IMR-90 (cell line): ENCODE data around the gene SPTSSA. TPM values are rescaled to one million over a fixed set of nuclear protein-coding genes. Genes with fewer than 3 reads are reported as not detected.

ENCODE experiments used
- ATAC-seq: fragments of 200-7000 bp; cut with Tn5 transposase; 2 replicates; pipeline ENCODE4 v1.9.1; 2020; ENCODE audit warnings: low read depth, mild to moderate bottlenecking, moderate library complexity
- BruUV-seq: library from RNA; stranded (reverse); fragments of 400-500 nt; replicated peaks from 2 replicates; lab custom pipeline; 2021; lab: Mats Ljungman, UMichigan
- CTCF ChIA-PET: fragments of 300-600 bp; formaldehyde crosslinking; extraction: SDS; loops from one replicate; lab custom pipeline; 2021; ENCODE audit warnings: antibody characterized with exemption; lab: Yijun Ruan, JAX
- POLR2A ChIA-PET: fragments of 300-600 bp; sonication (Branson Sonifier 250); formaldehyde crosslinking; loops from one replicate; lab custom pipeline; 2022; ENCODE audit warnings: antibody characterized with exemption; ENCODE audit not compliant: unreplicated experiment; lab: Charles Lee
- DNase-seq: peaks from one replicate; pipeline ENCODE4 v3.0.0; 2013
- H2AFZ ChIP-seq: replicated peaks from 2 replicates; pipeline ENCODE3; 2013; ENCODE audit warnings: low read length, mild to moderate bottlenecking; ENCODE audit not compliant: poor library complexity
- H2AK5ac ChIP-seq: 2 replicates; pipeline ENCODE4 v1.6.1; 2013; ENCODE audit warnings: low read depth, low read length, inconsistent platforms
- H2AK9ac ChIP-seq: replicated peaks from 2 replicates; pipeline ENCODE3; 2013; ENCODE audit warnings: mild to moderate bottlenecking, low read depth, low read length, moderate library complexity; ENCODE audit not compliant: poor library complexity
- H2BK120ac ChIP-seq: 2 replicates; pipeline ENCODE4 v1.6.1; 2013; ENCODE audit warnings: low read depth, low read length, inconsistent platforms
- H2BK15ac ChIP-seq: 3 replicates; pipeline ENCODE4 v1.6.1; 2013; ENCODE audit warnings: low read depth, low read length, inconsistent platforms
- H2BK20ac ChIP-seq: 2 replicates; pipeline ENCODE4 v1.6.1; 2013; ENCODE audit warnings: low read depth, mild to moderate bottlenecking, inconsistent platforms, low read length, moderate library complexity
- H2BK5ac ChIP-seq: 2 replicates; pipeline ENCODE4 v1.6.1; 2013; ENCODE audit warnings: mild to moderate bottlenecking, low read depth, low read length, inconsistent platforms; ENCODE audit not compliant: poor library complexity, severe bottlenecking
- H3K14ac ChIP-seq: replicated peaks from 2 replicates; pipeline ENCODE4 v1.6.1; 2013; ENCODE audit warnings: low read depth, low read length, inconsistent platforms
- H3K18ac ChIP-seq: 2 replicates; pipeline ENCODE4 v1.6.1; 2013; ENCODE audit warnings: low read depth, low read length, control low read depth
- H3K23ac ChIP-seq: 2 replicates; pipeline ENCODE4 v1.6.1; 2013; ENCODE audit warnings: low read depth, low read length, inconsistent platforms
- H3K27ac ChIP-seq: 2 replicates; pipeline ENCODE4 v1.5.1; 2013; ENCODE audit warnings: mild to moderate bottlenecking, control low read depth, low read length; ENCODE audit not compliant: insufficient read depth
- H3K27me3 ChIP-seq: 2 replicates; pipeline ENCODE4 v1.6.1; 2013; ENCODE audit warnings: low read length; ENCODE audit not compliant: control insufficient read depth, insufficient read depth
- H3K36me3 ChIP-seq: 2 replicates; pipeline ENCODE4 v1.6.1; 2013; ENCODE audit warnings: low read length, mixed read lengths; ENCODE audit not compliant: control insufficient read depth, insufficient read depth
- H3K4ac ChIP-seq: 2 replicates; pipeline ENCODE4 v1.6.1; 2013; ENCODE audit warnings: low read depth, low read length, inconsistent platforms
- H3K4me1 ChIP-seq: 2 replicates; pipeline ENCODE4 v1.6.1; 2013; ENCODE audit warnings: low read length, mixed read lengths; ENCODE audit not compliant: control insufficient read depth, insufficient read depth
- H3K4me2 ChIP-seq: 2 replicates; pipeline ENCODE4 v1.6.1; 2013; ENCODE audit warnings: low read depth, mild to moderate bottlenecking, control low read depth, low read length, moderate library complexity
- H3K4me3 ChIP-seq: 2 replicates; pipeline ENCODE4 v1.5.1; 2013; ENCODE audit warnings: low read depth, mild to moderate bottlenecking, control low read depth, low read length, moderate library complexity; ENCODE audit not compliant: insufficient read depth
- H3K56ac ChIP-seq: 2 replicates; pipeline ENCODE4 v1.6.1; 2013; ENCODE audit warnings: low read length, inconsistent platforms; ENCODE audit not compliant: insufficient read depth; ENCODE audit errors: extremely low read depth
- H3K79me1 ChIP-seq, 2 experiments: 2 replicates each; pipeline ENCODE4 v1.6.1; 2013; ENCODE audit warnings: low read length in 2 of 2, inconsistent platforms in 1 of 2, low read depth in 1 of 2
- H3K9ac ChIP-seq: 2 replicates; pipeline ENCODE4 v1.6.1; 2013; ENCODE audit warnings: low read depth, low read length, control low read depth
- H3K9me1 ChIP-seq: 2 replicates; pipeline ENCODE4 v1.6.1; 2013; ENCODE audit warnings: low read length, inconsistent platforms; ENCODE audit not compliant: insufficient read depth
- H3K9me3 ChIP-seq: 2 replicates; pipeline ENCODE4 v1.6.1; 2013; ENCODE audit warnings: low read length; ENCODE audit not compliant: control insufficient read depth, insufficient read depth
- H4K20me1 ChIP-seq: 2 replicates; pipeline ENCODE4 v1.6.1; 2013; ENCODE audit warnings: low read length, inconsistent platforms; ENCODE audit not compliant: insufficient read depth
- H4K5ac ChIP-seq: 2 replicates; pipeline ENCODE4 v1.6.1; 2013; ENCODE audit warnings: mild to moderate bottlenecking, low read depth, low read length, control low read depth
- H4K8ac ChIP-seq, 2 experiments: 2 replicates each; pipeline ENCODE4 v1.6.1; 2013; ENCODE audit warnings: low read depth in 2 of 2, low read length in 2 of 2, control low read depth in 1 of 2, inconsistent platforms in 1 of 2
- H4K91ac ChIP-seq: 2 replicates; pipeline ENCODE4 v1.6.1; 2013; ENCODE audit warnings: low read depth, low read length, inconsistent platforms; ENCODE audit not compliant: insufficient read depth
- BHLHE40 ChIP-seq: fragments of 150-350 bp; IDR thresholded peaks from 2 replicates; pipeline ENCODE4 v1.6.1; 2016; ENCODE audit warnings: mild to moderate bottlenecking, low read depth, low read length
- CHD1 ChIP-seq: IDR thresholded peaks from 2 replicates; pipeline ENCODE4 v1.6.1; 2012; ENCODE audit warnings: low read depth, low read length, improper control_type of control experiment
- CTCF ChIP-seq: conservative IDR thresholded peaks from 2 replicates; pipeline ENCODE4 v1.5.1; 2012; ENCODE audit warnings: mild to moderate bottlenecking, low read depth, low read length, improper control_type of control experiment
- ELK1 ChIP-seq: fragments of 150-350 bp; IDR thresholded peaks from 2 replicates; pipeline ENCODE4 v1.6.1; 2016; ENCODE audit warnings: low read depth, mild to moderate bottlenecking, low read length, moderate library complexity, borderline replicate concordance
- FOS ChIP-seq: fragments of 150-350 bp; IDR thresholded peaks from 2 replicates; pipeline ENCODE4 v1.6.1; 2016; ENCODE audit warnings: low read depth, low read length
- MAFK ChIP-seq: IDR thresholded peaks from 2 replicates; pipeline ENCODE4 v1.6.1; 2012; ENCODE audit warnings: low read depth, low read length, improper control_type of control experiment
- MXI1 ChIP-seq: IDR thresholded peaks from 2 replicates; pipeline ENCODE4 v1.6.1; 2012; ENCODE audit warnings: low read depth, mild to moderate bottlenecking, low read length, moderate library complexity, borderline replicate concordance
- NFE2L2 ChIP-seq: fragments of 150-350 bp; IDR thresholded peaks from 2 replicates; pipeline ENCODE4 v1.6.1; 2016; ENCODE audit warnings: low read depth, mild to moderate bottlenecking, low read length
- POLR2A ChIP-seq: IDR thresholded peaks from 2 replicates; pipeline ENCODE4 v1.6.1; 2012; ENCODE audit warnings: mild to moderate bottlenecking, low read depth, low read length
- RAD21 ChIP-seq: IDR thresholded peaks from 2 replicates; pipeline ENCODE4 v1.6.1; 2012; ENCODE audit warnings: low read length, improper control_type of control experiment
- RCOR1 ChIP-seq: IDR thresholded peaks from 2 replicates; pipeline ENCODE4 v1.6.1; 2012; ENCODE audit warnings: mild to moderate bottlenecking, low read length, improper control_type of control experiment; ENCODE audit not compliant: insufficient replicate concordance
- RFX5 ChIP-seq: IDR thresholded peaks from 2 replicates; pipeline ENCODE4 v1.8.0; 2012; ENCODE audit warnings: low read depth, mild to moderate bottlenecking, low read length, moderate library complexity
- WGBS, 2 experiments: methylation state at CpG; one replicate each; pipeline versions ENCODE4 v1.1.5 to v1.1.7; 2013; ENCODE audit warnings: missing lambda C conversion rate in 2 of 2; ENCODE audit not compliant: insufficient read length in 1 of 2; ENCODE audit errors: extremely low coverage in 2 of 2; 5-methylcytosine and 5-hydroxymethylcytosine counted together
- dilution Hi-C: fragments of 300-500 bp; cut with HindIII; formaldehyde crosslinking; loops from one replicate; pipeline ENCODE4 v1.14.3; 2018; ENCODE audit warnings: low sequenced_read_pairs; ENCODE audit not compliant: unreplicated experiment
- in situ Hi-C: fragments of 300-500 bp; cut with MboI; formaldehyde crosslinking; loops from 3 replicates; pipeline ENCODE4 v1.14.3; 2019; ENCODE audit warnings: low sequenced_read_pairs, inconsistent platforms, mixed read lengths
- intact Hi-C: fragments of 100-400 bp; cut with micrococcal nuclease; formaldehyde crosslinking; loops from 2 replicates; pipeline ENCODE4 v1.10.0; 2022
- polyA plus RNA-seq, 3 experiments: library from polyadenylated mRNA; depleted of rRNA; stranded (reverse); fragments of >200 nt; gene quantifications; 2 replicates each; pipeline ENCODE4 v1.2.3, GENCODE V29; 2012; ENCODE audit warnings: low replicate concordance in 1 of 3
- total RNA-seq: library from RNA; depleted of rRNA; stranded (reverse); fragments of >200 nt; gene quantifications from 2 replicates; pipeline ENCODE4 v1.2.3, GENCODE V29; 2012

SPTSSA gene
- total and polyA plus RNA-seq, 2 of the 4 experiments (the other 2 are of a cell fraction), result 10.8 to 26.2 TPM

GRCh38 chr14:34423445-34423844, 38.6 kb downstream of the SPTSSA start:
- CTCF ChIA-PET, result no interaction called here

More at GRCh38 chr14:34423445-34423844, 38.6 kb downstream of the SPTSSA start:
- Histone ChIP-seq H3K27ac (no peak overlapping the region), H2AFZ (no peak overlapping the region), H2BK120ac (no peak overlapping the region), H2BK20ac (no peak overlapping the region), H3K18ac (no peak overlapping the region), H2AK9ac (no peak overlapping the region), H2AK5ac (no peak overlapping the region), H3K4ac (no peak overlapping the region), H2BK15ac (no peak overlapping the region), H3K4me3 (no peak overlapping the region), H3K79me1 (no peaks in the 10 kb centered on the region), H3K27me3 (0 out of 2 replicates have a peak, but pooled peaks cover 2% of the 10 kb centered on the region), H3K14ac (no peak overlapping the region), H3K36me3 (no peaks in the 10 kb centered on the region), H4K5ac (no peak overlapping the region), H4K20me1 (no peaks in the 10 kb centered on the region), H2BK5ac (no peak overlapping the region), H3K4me1 (no peaks in the 10 kb centered on the region), H3K23ac (no peak overlapping the region), H4K91ac (no peak overlapping the region), H3K4me2 (no peak overlapping the region), H4K8ac (no peak overlapping the region), H3K56ac (no peak overlapping the region), H3K9ac (no peak overlapping the region), H3K9me3 (peaks cover 6% of the 10 kb centered on the region; the same call in 1 of the 2 replicates), H3K9me1 (no peaks in the 10 kb centered on the region)
- ATAC-seq, result no peak
- dilution Hi-C loops, result no loop called here
- no TSS peak for BruUV-seq
- POLR2A ChIA-PET, result no interaction called here
- DNase-seq, result no peak
- in situ Hi-C loops, result no loop called here
- WGBS, 2 experiments, result no CpG with 5 or more reads among the region's 2 CpGs
- TF ChIP-seq BHLHE40 (no peak), CHD1 (no peak), RAD21 (no peak), CTCF (no peak), FOS (no peak), RFX5 (no peak), ELK1 (no peak), RCOR1 (no peak), MAFK (no peak), POLR2A (no peak), NFE2L2 (no peak), MXI1 (no peak)
- intact Hi-C loops, result no loop called here
